Nephron progenitor cell (in vitro differentiated cells): ENCODE measurements around the gene SURF2.

ENCODE experiments used
- DNase-seq: peaks from one replicate; pipeline ENCODE4 v3.0.0; 2021
- H3K27ac Mint-ChIP-seq: 2 replicates; pipeline ENCODE4 v1.8.0; 2021; ENCODE audit warnings: mild to moderate bottlenecking, moderate library complexity, mixed read lengths
- H3K27me3 Mint-ChIP-seq: 2 replicates; pipeline ENCODE4 v1.8.0; 2021; ENCODE audit warnings: mild to moderate bottlenecking, low read depth, mixed read lengths; ENCODE audit not compliant: poor library complexity
- H3K36me3 Mint-ChIP-seq: 2 replicates; pipeline ENCODE4 v1.8.0; 2021; ENCODE audit warnings: low read depth, mixed read lengths
- H3K4me1 Mint-ChIP-seq: 2 replicates; pipeline ENCODE4 v1.8.0; 2021; ENCODE audit warnings: mixed read lengths
- H3K4me3 Mint-ChIP-seq: 2 replicates; pipeline ENCODE4 v1.8.0; 2021; ENCODE audit warnings: mild to moderate bottlenecking, moderate library complexity, mixed read lengths
- H3K9me3 Mint-ChIP-seq: 2 replicates; pipeline ENCODE4 v1.8.0; 2021; ENCODE audit warnings: mild to moderate bottlenecking, moderate library complexity, mixed read lengths
- CTCF ChIP-seq: fragments of 200-600 bp; sonication (generic); IDR thresholded peaks from 2 replicates; pipeline ENCODE4 v1.5.0; 2021; ENCODE audit warnings: antibody characterized with exemption

Gene SURF2

GRCh38 chr9:133397895-133398294 lies 41.5 kb downstream of the SURF2 start:
- Mint-ChIP-seq H3K27me3 (peaks cover 7% of the 10 kb centered on the region), H3K9me3 (no peaks in the 10 kb centered on the region), H3K27ac (no peak overlapping the region), H3K4me1 (peaks cover 20% of the 10 kb centered on the region), H3K4me3 (no peak overlapping the region), H3K36me3 (no peaks in the 10 kb centered on the region)
- TF ChIP-seq CTCF: no peak
- no peak for DNase-seq

DNA sequence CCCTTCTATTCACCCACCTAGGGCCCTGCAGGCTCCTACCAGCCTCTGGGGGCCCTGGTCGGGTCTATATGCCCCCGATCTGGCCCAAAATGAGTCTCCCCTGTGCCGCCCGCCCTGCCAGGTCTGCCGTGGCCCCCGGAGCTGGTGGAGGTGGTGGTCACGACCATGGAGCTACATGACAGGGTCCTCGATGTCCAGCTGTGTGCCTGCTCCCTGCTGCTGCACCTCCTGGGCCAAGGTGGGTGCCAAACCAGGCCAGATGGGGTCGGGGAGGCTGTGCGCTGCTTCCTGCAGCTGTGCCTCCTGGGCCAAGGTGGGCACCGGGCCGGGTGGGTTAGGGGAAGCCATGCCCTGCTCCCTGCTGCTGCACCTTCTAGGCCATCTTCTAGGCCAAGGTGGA lies 43.9 kb downstream of the SURF2 start:
- no peak for TF ChIP-seq CTCF
- no peak overlapping the region for H3K27ac Mint-ChIP-seq
- H3K36me3 Mint-ChIP-seq: peaks cover 2% of the 10 kb centered on the region
- no peak overlapping the region for H3K4me3 Mint-ChIP-seq
- peaks cover 3% of the 10 kb centered on the region for H3K27me3 Mint-ChIP-seq
- no peaks in the 10 kb centered on the region for H3K9me3 Mint-ChIP-seq
- no peak for DNase-seq
- H3K4me1 Mint-ChIP-seq: peaks cover 19% of the 10 kb centered on the region

GRCh38 chr9:133401588-133401987 lies 45.2 kb downstream of the SURF2 start:
- Mint-ChIP-seq H3K4me1 (peaks cover 16% of the 10 kb centered on the region), H3K27me3 (no peaks in the 10 kb centered on the region), H3K36me3 (peaks cover 15% of the 10 kb centered on the region), H3K9me3 (no peaks in the 10 kb centered on the region), H3K27ac (no peak overlapping the region), H3K4me3 (no peak overlapping the region)
- DNase-seq: no peak
- no peak for TF ChIP-seq CTCF

DNA sequence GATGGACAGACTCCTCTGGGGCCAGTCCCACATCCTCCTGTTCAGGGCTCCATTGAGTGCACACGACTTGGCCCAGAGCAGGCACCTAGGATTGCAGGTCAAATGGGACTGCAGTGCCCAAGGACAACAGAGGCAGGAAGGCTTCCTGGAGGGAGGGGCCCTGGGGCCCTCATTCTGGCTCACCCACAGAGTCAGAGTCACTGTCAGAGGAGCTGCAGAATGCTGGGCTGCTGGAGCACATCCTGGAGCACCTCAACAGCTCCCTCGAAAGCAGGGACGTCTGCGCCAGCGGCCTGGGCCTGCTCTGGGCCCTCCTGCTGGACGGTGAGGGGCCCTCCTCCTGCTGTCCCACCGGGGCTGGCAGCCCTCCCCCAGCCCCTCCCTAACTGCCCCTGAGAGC lies 46.3 kb downstream of the SURF2 start:
- H3K4me1 Mint-ChIP-seq: peaks cover 10% of the 10 kb centered on the region
- no peaks in the 10 kb centered on the region for H3K9me3 Mint-ChIP-seq
- DNase-seq: no peak
- no peak overlapping the region for H3K27ac Mint-ChIP-seq
- no peak for TF ChIP-seq CTCF
- no peaks in the 10 kb centered on the region for H3K27me3 Mint-ChIP-seq
- H3K4me3 Mint-ChIP-seq: no peak overlapping the region
- H3K36me3 Mint-ChIP-seq: peaks cover 24% of the 10 kb centered on the region

DNA sequence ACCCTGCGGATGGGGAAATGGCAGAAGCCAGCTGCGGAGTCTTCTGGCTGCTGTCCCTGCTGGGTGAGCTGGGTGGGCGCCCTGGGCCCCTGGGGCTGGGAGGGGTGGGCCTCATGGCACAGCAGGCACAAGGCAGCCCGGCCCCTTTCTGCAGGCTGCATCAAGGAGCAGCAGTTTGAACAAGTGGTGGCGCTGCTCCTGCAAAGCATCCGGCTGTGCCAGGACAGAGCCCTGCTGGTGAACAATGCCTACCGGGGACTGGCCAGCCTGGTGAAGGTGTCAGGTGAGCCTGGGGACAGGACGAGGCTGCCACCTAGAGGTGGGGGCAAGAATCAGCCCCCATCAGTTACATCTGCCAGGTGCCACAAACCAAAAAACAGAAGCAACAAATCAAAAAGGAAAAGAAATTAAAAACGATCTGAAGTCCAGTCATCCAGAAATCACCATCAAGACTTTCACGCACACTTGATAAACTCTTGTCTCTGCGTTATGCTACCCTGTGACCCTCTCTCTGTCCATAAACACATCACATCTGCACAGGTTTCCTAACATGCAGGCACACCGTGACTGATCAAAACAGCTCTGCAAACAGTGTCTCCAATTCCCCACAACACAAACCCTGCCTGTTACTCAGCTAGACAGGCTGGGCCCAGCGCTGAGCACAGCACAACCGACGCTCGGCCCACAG lies 47.6 kb downstream of the SURF2 start:
- peak; percentile 34 for TF ChIP-seq CTCF
- H3K9me3 Mint-ChIP-seq: no peaks in the 10 kb centered on the region
- H3K36me3 Mint-ChIP-seq: peaks cover 28% of the 10 kb centered on the region
- peak overlapping the region; percentile 81 for H3K27ac Mint-ChIP-seq
- H3K4me3 Mint-ChIP-seq: no peak overlapping the region
- DNase-seq: no peak
- H3K27me3 Mint-ChIP-seq: no peaks in the 10 kb centered on the region
- H3K4me1 Mint-ChIP-seq: peaks cover 10% of the 10 kb centered on the region

DNA sequence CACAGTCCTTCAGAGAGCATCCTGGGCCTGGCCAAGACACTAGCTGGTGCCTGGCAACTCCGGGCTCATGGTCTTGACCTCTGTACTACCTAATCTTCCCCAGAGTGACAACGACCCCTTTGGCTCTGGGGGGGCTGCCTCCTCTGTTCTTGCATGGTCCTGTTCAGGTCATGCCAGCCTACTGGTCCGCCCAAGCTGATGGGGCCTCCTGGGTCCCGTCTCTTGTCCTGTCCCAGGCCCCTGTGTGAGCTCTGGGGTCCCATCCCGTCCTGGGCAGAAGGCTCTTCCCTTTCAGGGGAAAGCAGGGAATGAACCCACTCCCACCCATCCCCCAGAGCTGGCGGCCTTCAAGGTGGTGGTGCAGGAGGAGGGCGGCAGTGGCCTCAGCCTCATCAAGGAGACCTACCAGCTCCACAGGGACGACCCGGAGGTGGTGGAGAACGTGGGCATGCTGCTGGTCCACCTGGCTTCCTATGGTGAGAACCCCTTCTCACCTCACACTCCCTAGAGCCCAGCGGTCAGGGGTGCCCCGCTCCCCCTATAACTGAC lies 48.2 kb downstream of the SURF2 start:
- Mint-ChIP-seq H3K4me1 (peaks cover 10% of the 10 kb centered on the region), H3K36me3 (peaks cover 35% of the 10 kb centered on the region), H3K27me3 (no peaks in the 10 kb centered on the region), H3K4me3 (no peak overlapping the region), H3K27ac (peak overlapping the region; percentile 81), H3K9me3 (no peaks in the 10 kb centered on the region)
- no peak for TF ChIP-seq CTCF
- no peak for DNase-seq
